ENCODE data around the gene NTHL1.

GRCh38 chr16:2025251-2025650, 22.4 kb downstream of the NTHL1 start:
- TF ChIP-seq CTCF (conservative IDR thresholded peaks at IDR 0.05 in 1 of 2, IDR thresholded peaks at IDR 0.05 in 1 of 2; ENCODE audit: low read depth in 1 of 2, low read length in 2 of 2) = no peak
- no peak for TF ChIP-seq EZH2 (IDR thresholded peaks at IDR 0.05; ENCODE audit: low read length, missing control alignments)
